Spleen (tissue), 7 donors: ENCODE results near the gene PHTF2.

Experiments used
- POLR2A ChIP-seq, 3 donors: fragments of 450-650 bp; IDR thresholded peaks; one replicate each; pipeline ENCODE4 v1.5.1; 2017; ENCODE audit warnings: antibody characterized with exemption in 3 of 3, mild to moderate bottlenecking in 1 of 3
- POLR2AphosphoS5 ChIP-seq, 3 donors: sonication (generic); formaldehyde crosslinking; IDR thresholded peaks; one replicate each; pipeline ENCODE4 v1.5.1; 2017; ENCODE audit warnings: antibody characterized with exemption in 3 of 3
- TF ChIP-seq, protein P1 (sequence below), 11 experiments: fragments of 200-600 bp in 7 of 11; fragments of 450-650 bp in 4 of 11; sonication (generic) in 4 of 11; IDR thresholded peaks in 8 of 11; conservative IDR thresholded peaks in 3 of 11; 1 replicate in 7 of 11; 2 replicates in 4 of 11; pipeline versions ENCODE4 v1.4.0 to v1.8.0; 2016 to 2021; ENCODE audit warnings: antibody characterized with exemption in 11 of 11, inconsistent platforms in 4 of 11, mild to moderate bottlenecking in 1 of 11
- donor health status: DM: no; HTN: no; CAD: no; lungs with moderate emphysema.
- donor health status: DM: no; HTN: no; CAD: no.
- donor health status: DM: no; HTN: no; CAD: no.

DNA sequence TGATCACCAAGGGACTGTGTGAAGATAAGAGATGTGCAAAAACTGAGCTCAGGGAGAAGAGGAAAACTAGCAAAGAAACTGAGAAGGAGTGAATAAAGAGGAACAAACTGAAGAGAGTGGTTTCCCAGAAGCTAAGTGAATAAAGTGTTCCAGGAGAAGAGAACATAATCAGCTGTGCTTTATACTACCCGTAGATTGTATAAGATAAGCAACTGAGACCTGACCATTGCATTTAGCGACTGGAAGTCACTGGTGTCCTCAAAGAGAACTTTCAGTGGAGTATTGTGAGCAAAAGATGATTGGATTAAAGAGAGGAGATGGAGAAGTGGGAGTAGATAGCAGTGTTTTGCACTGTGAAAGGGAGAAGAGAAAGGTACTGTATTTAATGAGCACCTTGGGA, 14.6 kb downstream of the PHTF2 start:
- TF ChIP-seq, protein P1, sequence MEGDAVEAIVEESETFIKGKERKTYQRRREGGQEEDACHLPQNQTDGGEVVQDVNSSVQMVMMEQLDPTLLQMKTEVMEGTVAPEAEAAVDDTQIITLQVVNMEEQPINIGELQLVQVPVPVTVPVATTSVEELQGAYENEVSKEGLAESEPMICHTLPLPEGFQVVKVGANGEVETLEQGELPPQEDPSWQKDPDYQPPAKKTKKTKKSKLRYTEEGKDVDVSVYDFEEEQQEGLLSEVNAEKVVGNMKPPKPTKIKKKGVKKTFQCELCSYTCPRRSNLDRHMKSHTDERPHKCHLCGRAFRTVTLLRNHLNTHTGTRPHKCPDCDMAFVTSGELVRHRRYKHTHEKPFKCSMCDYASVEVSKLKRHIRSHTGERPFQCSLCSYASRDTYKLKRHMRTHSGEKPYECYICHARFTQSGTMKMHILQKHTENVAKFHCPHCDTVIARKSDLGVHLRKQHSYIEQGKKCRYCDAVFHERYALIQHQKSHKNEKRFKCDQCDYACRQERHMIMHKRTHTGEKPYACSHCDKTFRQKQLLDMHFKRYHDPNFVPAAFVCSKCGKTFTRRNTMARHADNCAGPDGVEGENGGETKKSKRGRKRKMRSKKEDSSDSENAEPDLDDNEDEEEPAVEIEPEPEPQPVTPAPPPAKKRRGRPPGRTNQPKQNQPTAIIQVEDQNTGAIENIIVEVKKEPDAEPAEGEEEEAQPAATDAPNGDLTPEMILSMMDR (IDR thresholded peaks at IDR 0.05 in 8 of 11, conservative IDR thresholded peaks at IDR 0.05 in 3 of 11), result no peak
- no peak for TF ChIP-seq POLR2AphosphoS5 (IDR thresholded peaks at IDR 0.05)
- TF ChIP-seq POLR2A (IDR thresholded peaks at IDR 0.05), result no peak
